HFFc6 (cell line): ENCODE results near the gene HNRNPL. TPM values are rescaled to one million over a fixed set of nuclear protein-coding genes. Genes with fewer than 3 reads are reported as not detected.

Experiments used
- DNase-seq: peaks from one replicate; pipeline ENCODE4 v3.0.0-alpha.2; 2018
- H3K27ac Mint-ChIP-seq: 2 replicates; pipeline ENCODE4 v1.8.0; 2020; ENCODE audit warnings: mild to moderate bottlenecking, mixed read lengths
- H3K27me3 Mint-ChIP-seq: 2 replicates; pipeline ENCODE4 v1.8.0; 2021; ENCODE audit warnings: mild to moderate bottlenecking, moderate library complexity, mixed read lengths; ENCODE audit not compliant: insufficient read depth
- H3K36me3 Mint-ChIP-seq: 2 replicates; pipeline ENCODE4 v1.8.0; 2021; ENCODE audit warnings: low read depth, mixed read lengths
- H3K4me1 Mint-ChIP-seq: 2 replicates; pipeline ENCODE4 v1.8.0; 2020; ENCODE audit warnings: low read depth, mixed read lengths
- H3K4me3 Mint-ChIP-seq: 2 replicates; pipeline ENCODE4 v1.8.0; 2020; ENCODE audit warnings: mild to moderate bottlenecking, moderate library complexity, mixed read lengths
- H3K9me3 Mint-ChIP-seq: 2 replicates; pipeline ENCODE4 v1.8.0; 2020; ENCODE audit warnings: mild to moderate bottlenecking, mixed read lengths
- CTCF ChIP-seq: fragments of 200-600 bp; sonication (generic); IDR thresholded peaks from 2 replicates; pipeline ENCODE4 v1.5.0; 2021; ENCODE audit warnings: antibody characterized with exemption, mild to moderate bottlenecking
- total RNA-seq, 6 experiments: library from RNA; stranded (reverse); fragmentation: NEBNext Ultra II Directional; extraction: Animal tissue kit (Norgen Biotek cat#: 25700); gene quantifications; 2 replicates in 1 of 6; 3 replicates in 5 of 6; pipeline ENCODE4 v1.2.3, GENCODE V29; 2021

The HNRNPL gene
- total RNA-seq, 6 experiments from 2014 or later: 337 to 467 (median 441) TPM

GRCh38 chr19:38880882-38881609, 31.3 kb upstream of the HNRNPL start:
- no peak overlapping the region for H3K27ac Mint-ChIP-seq
- H3K4me3 Mint-ChIP-seq: no peak overlapping the region
- no peak for TF ChIP-seq CTCF
- H3K9me3 Mint-ChIP-seq: no peaks in the 10 kb centered on the region
- peaks cover 2% of the 10 kb centered on the region; the same call in 1 of the 2 replicates for H3K27me3 Mint-ChIP-seq
- no peak for DNase-seq
- H3K4me1 Mint-ChIP-seq: no peaks in the 10 kb centered on the region
- no peaks in the 10 kb centered on the region for H3K36me3 Mint-ChIP-seq

- H3K27me3 Mint-ChIP-seq: no peaks in the 10 kb centered on the region
- no peak overlapping the region for H3K27ac Mint-ChIP-seq
- TF ChIP-seq CTCF: no peak
- no peaks in the 10 kb centered on the region for H3K36me3 Mint-ChIP-seq
- no peaks in the 10 kb centered on the region for H3K9me3 Mint-ChIP-seq
- no peak for DNase-seq
- H3K4me1 Mint-ChIP-seq: no peaks in the 10 kb centered on the region
- H3K4me3 Mint-ChIP-seq: no peak overlapping the region
Observed at GRCh38 chr19:38880076-38880881, 30.5 kb upstream of the HNRNPL start.

- no peak for DNase-seq
- H3K27ac Mint-ChIP-seq: no peak overlapping the region
- H3K9me3 Mint-ChIP-seq: no peaks in the 10 kb centered on the region
- H3K4me1 Mint-ChIP-seq: no peaks in the 10 kb centered on the region
- H3K4me3 Mint-ChIP-seq: no peak overlapping the region
- no peaks in the 10 kb centered on the region for H3K27me3 Mint-ChIP-seq
- TF ChIP-seq CTCF: no peak
- H3K36me3 Mint-ChIP-seq: no peaks in the 10 kb centered on the region
Observed at GRCh38 chr19:38879400-38879751, 29.6 kb upstream of the HNRNPL start.

- no peak for TF ChIP-seq CTCF
- Mint-ChIP-seq H3K27ac (no peak overlapping the region), H3K4me1 (no peaks in the 10 kb centered on the region)
Observed at GRCh38 chr19:38878575-38879399, 29.0 kb upstream of the HNRNPL start.

GRCh38 chr19:38877781-38878574, 28.2 kb upstream of the HNRNPL start, which contains the start of gene RINL:
Gene RINL, minus strand, starts transcription at chr19:38878275. Its CDS starts 1,533 bp downstream, at chr19:38876742.
- Mint-ChIP-seq H3K4me1 (no peaks in the 10 kb centered on the region), H3K27ac (no peak within 1 kb of the TSS), H3K36me3 (no peaks in the 10 kb centered on the region), H3K27me3 (no peaks in the 10 kb centered on the region), H3K4me3 (no peak within 1 kb of the TSS), H3K9me3 (no peaks in the 10 kb centered on the region)
- TF ChIP-seq CTCF: no peak
- no peak for DNase-seq

More at GRCh38 chr19:38878575-38879399, 29.0 kb upstream of the HNRNPL start:
- Mint-ChIP-seq H3K4me3 (no peak overlapping the region), H3K36me3 (no peaks in the 10 kb centered on the region), H3K27me3 (no peaks in the 10 kb centered on the region), H3K9me3 (no peaks in the 10 kb centered on the region)
- no peak for DNase-seq
